Gastroesophageal sphincter (tissue), 4 donors: ENCODE measurements around the gene TNFSF10. TPM values are rescaled to one million over a fixed set of nuclear protein-coding genes. Genes with fewer than 3 reads are reported as not detected.

ENCODE experiments used
- ATAC-seq: fragments of 150-250 bp; one replicate; pipeline ENCODE4 v1.9.1; 2016; ENCODE audit warnings: mild to moderate bottlenecking, moderate library complexity
- H3K27ac ChIP-seq, 4 donors: fragments of 200-600 bp; sonication (generic) in 3 of 4; 1 replicate in 3 of 4; 2 replicates in 1 of 4; pipeline ENCODE4 v1.5.1; 2016 to 2019
- H3K27me3 ChIP-seq: fragments of 200-600 bp; sonication (generic); one replicate; pipeline ENCODE4 v1.5.1; 2019
- H3K36me3 ChIP-seq, 2 donors: fragments of 200-600 bp; sonication (generic); one replicate each; pipeline ENCODE4 v1.5.1; 2019; ENCODE audit warnings: control low read depth in 1 of 2
- H3K4me1 ChIP-seq, 3 donors: fragments of 200-600 bp; sonication (generic); 1 replicate in 2 of 3; 2 replicates in 1 of 3; pipeline ENCODE4 v1.5.1; 2016 to 2019; ENCODE audit warnings: control low read depth in 2 of 3
- H3K4me3 ChIP-seq, 2 donors: fragments of 200-600 bp; sonication (generic); one replicate each; pipeline ENCODE4 v1.5.1; 2019; ENCODE audit warnings: mild to moderate bottlenecking in 1 of 2, moderate library complexity in 1 of 2
- H3K9me3 ChIP-seq, 3 donors: fragments of 200-600 bp; sonication (generic); one replicate each; pipeline ENCODE4 v1.5.1; 2017 to 2019; ENCODE audit warnings: control low read depth in 2 of 3
- CTCF ChIP-seq, 4 experiments: fragments of 200-600 bp in 2 of 4; fragments of 450-650 bp in 2 of 4; sonication (generic) in 1 of 4; IDR thresholded peaks; one replicate each; pipeline ENCODE4 v1.5.1; 2017 to 2019; ENCODE audit warnings: antibody characterized with exemption in 4 of 4, mild to moderate bottlenecking in 2 of 4, moderate library complexity in 2 of 4
- EP300 ChIP-seq: sonication (generic); formaldehyde crosslinking; IDR thresholded peaks from one replicate; pipeline ENCODE4 v1.6.1; 2017; ENCODE audit warnings: antibody characterized with exemption, mild to moderate bottlenecking
- POLR2A ChIP-seq, 2 donors: fragments of 450-650 bp; IDR thresholded peaks; one replicate each; pipeline ENCODE4 v1.6.1; 2017; ENCODE audit warnings: antibody characterized with exemption in 2 of 2, mild to moderate bottlenecking in 2 of 2, moderate library complexity in 1 of 2
- POLR2AphosphoS5 ChIP-seq: sonication (generic); formaldehyde crosslinking; IDR thresholded peaks from one replicate; pipeline ENCODE4 v1.6.1; 2017; ENCODE audit warnings: antibody characterized with exemption
- WGBS, 2 donors: methylation state at CpG; one replicate each; pipeline ENCODE4 v1.1.5; 2018; ENCODE audit warnings: low coverage in 1 of 2; 5-methylcytosine and 5-hydroxymethylcytosine counted together
- total RNA-seq, 4 donors: library from RNA; depleted of rRNA; stranded (reverse); fragments of >200 nt; gene quantifications; one replicate each; pipeline ENCODE4 v1.1.0, GENCODE V29; 2016

Gene TNFSF10
- total RNA-seq, 4 donors from 2014 or later, result 21.5 to 32.3 (median 27.1) TPM

GRCh38 chr3:172562871-172563865, 39.9 kb upstream of the TNFSF10 start:
- no peak for TF ChIP-seq CTCF (IDR thresholded peaks at IDR 0.05)
- TF ChIP-seq POLR2A (IDR thresholded peaks at IDR 0.05), result no peak
- peak; percentile 82 for TF ChIP-seq POLR2AphosphoS5
- TF ChIP-seq EP300, result no peak
- H3K27ac ChIP-seq, result peak overlapping the region; percentile 68 to 79 (median 76)
- H3K36me3 ChIP-seq, result no peaks in the 10 kb centered on the region
- H3K9me3 ChIP-seq, result no peaks in the 10 kb centered on the region
- 9 to 19% methylated on average over 6 to 8 of the region's 8 CpGs for WGBS, 2 donors
- peaks cover 0 to 50% (median 3%) of the 10 kb centered on the region in 3 donors for H3K4me1 ChIP-seq
- H3K4me3 ChIP-seq, result peak overlapping the region in 1 of 2 donors; percentile 11
- H3K27me3 ChIP-seq, result no peaks in the 10 kb centered on the region
- ATAC-seq, result peak; percentile 92

- Histone ChIP-seq H3K9me3 (no peaks in the 10 kb centered on the region), H3K4me1 (peaks cover 0 to 61% (median 3%) of the 10 kb centered on the region in 3 donors), H3K36me3 (no peaks in the 10 kb centered on the region), H3K4me3 (no peak overlapping the region), H3K27ac (peak overlapping the region; percentile 55 to 79 (median 72)), H3K27me3 (no peaks in the 10 kb centered on the region)
- TF ChIP-seq POLR2AphosphoS5, result no peak
- no peak for TF ChIP-seq POLR2A (IDR thresholded peaks at IDR 0.05)
- no peak for TF ChIP-seq CTCF (IDR thresholded peaks at IDR 0.05)
- TF ChIP-seq EP300, result no peak
- ATAC-seq, result no peak
- 91 to 92% methylated on average over 4 to 12 of the region's 12 CpGs for WGBS, 2 donors
Observed at GRCh38 chr3:172561897-172562640, 38.8 kb upstream of the TNFSF10 start.

- WGBS, 2 donors, result 70 to 79% methylated on average over 1 of the region's 1 CpG
- ATAC-seq, result no peak
- H3K4me1 ChIP-seq, result peaks cover 0 to 67% (median 3%) of the 10 kb centered on the region in 3 donors
- H3K27me3 ChIP-seq, result no peaks in the 10 kb centered on the region
- H3K9me3 ChIP-seq, result no peaks in the 10 kb centered on the region
- no peaks in the 10 kb centered on the region for H3K36me3 ChIP-seq
- no peak for TF ChIP-seq EP300
- no peak for TF ChIP-seq POLR2A (IDR thresholded peaks at IDR 0.05)
- no peak for TF ChIP-seq CTCF (IDR thresholded peaks at IDR 0.05)
- no peak for TF ChIP-seq POLR2AphosphoS5
- no peak overlapping the region for H3K27ac ChIP-seq
- no peak overlapping the region for H3K4me3 ChIP-seq
Observed at GRCh38 chr3:172560586-172560985, 37.4 kb upstream of the TNFSF10 start.

- H3K4me1 ChIP-seq, result peaks cover 0 to 67% (median 3%) of the 10 kb centered on the region in 3 donors
- H3K9me3 ChIP-seq, result no peaks in the 10 kb centered on the region
- peak overlapping the region in 2 of 4 donors; percentile 45 to 62 for H3K27ac ChIP-seq
- no peaks in the 10 kb centered on the region for H3K27me3 ChIP-seq
- no peak for TF ChIP-seq EP300
- TF ChIP-seq POLR2AphosphoS5, result peak; percentile 8
- 90% methylated on average over 2 to 4 of the region's 4 CpGs for WGBS, 2 donors
- no peak for ATAC-seq
- no peaks in the 10 kb centered on the region for H3K36me3 ChIP-seq
- H3K4me3 ChIP-seq, result no peak overlapping the region
Observed at GRCh38 chr3:172560026-172560425, 36.8 kb upstream of the TNFSF10 start.

GRCh38 chr3:172559020-172559419, 35.8 kb upstream of the TNFSF10 start:
- Histone ChIP-seq H3K9me3 (no peaks in the 10 kb centered on the region), H3K4me3 (no peak overlapping the region), H3K4me1 (peaks cover 0 to 61% (median 3%) of the 10 kb centered on the region in 3 donors), H3K27me3 (no peaks in the 10 kb centered on the region), H3K36me3 (no peaks in the 10 kb centered on the region), H3K27ac (peak overlapping the region in 2 of 4 donors; percentile 45 to 62)
- WGBS, 2 donors, result 82 to 90% methylated on average over 2 to 3 of the region's 3 CpGs
- TF ChIP-seq CTCF (IDR thresholded peaks at IDR 0.05), result no peak
- no peak for TF ChIP-seq POLR2A (IDR thresholded peaks at IDR 0.05)
- TF ChIP-seq EP300, result no peak
- peak; percentile 18 for TF ChIP-seq POLR2AphosphoS5
- no peak for ATAC-seq
